WTC11 (cell line): ENCODE data around the gene P2RX1.

Experiments used
- ATF2 ChIP-seq: sonication (generic); formaldehyde crosslinking; IDR thresholded peaks from 2 replicates; pipeline ENCODE4 v1.8.1; 2022; ENCODE audit warnings: low read depth, missing genetic modification reagents, borderline replicate concordance
- E2F1 ChIP-seq: sonication (generic); formaldehyde crosslinking; IDR thresholded peaks from 2 replicates; pipeline ENCODE4 v1.8.0; 2022; ENCODE audit warnings: mild to moderate bottlenecking, missing genetic modification reagents
- ESRRA ChIP-seq: sonication (generic); formaldehyde crosslinking; IDR thresholded peaks from 2 replicates; pipeline ENCODE4 v1.8.1; 2022; ENCODE audit warnings: mild to moderate bottlenecking, missing genetic modification reagents, borderline replicate concordance
- ETV6 ChIP-seq: sonication (generic); formaldehyde crosslinking; IDR thresholded peaks from 2 replicates; pipeline ENCODE4 v1.8.1; 2022; ENCODE audit warnings: mild to moderate bottlenecking, missing genetic modification reagents
- GABPB1 ChIP-seq: sonication (generic); formaldehyde crosslinking; IDR thresholded peaks from 2 replicates; pipeline ENCODE4 v1.8.1; 2023; ENCODE audit warnings: mild to moderate bottlenecking, missing genetic modification reagents
- HMGXB4 ChIP-seq: sonication (generic); formaldehyde crosslinking; IDR thresholded peaks from 2 replicates; pipeline ENCODE4 v1.8.1; 2023; ENCODE audit warnings: mild to moderate bottlenecking, moderate library complexity, missing genetic modification reagents
- JUN ChIP-seq: sonication (generic); formaldehyde crosslinking; IDR thresholded peaks from 2 replicates; pipeline ENCODE4 v1.8.0; 2023; ENCODE audit warnings: mild to moderate bottlenecking, missing genetic modification reagents
- MAX ChIP-seq: sonication (generic); formaldehyde crosslinking; IDR thresholded peaks from 2 replicates; pipeline ENCODE4 v1.8.0; 2022; ENCODE audit warnings: mild to moderate bottlenecking, missing genetic modification reagents
- NR3C1 ChIP-seq: sonication (generic); formaldehyde crosslinking; conservative IDR thresholded peaks from 2 replicates; pipeline ENCODE4 v1.8.1; 2023; ENCODE audit warnings: low read depth, mild to moderate bottlenecking, missing genetic modification reagents
- RELA ChIP-seq: sonication (generic); formaldehyde crosslinking; IDR thresholded peaks from 2 replicates; pipeline ENCODE4 v1.8.1; 2022; ENCODE audit warnings: missing genetic modification reagents, mild to moderate bottlenecking, borderline replicate concordance
- TCF7 ChIP-seq: sonication (generic); formaldehyde crosslinking; IDR thresholded peaks from 2 replicates; pipeline ENCODE4 v1.8.0; 2022; ENCODE audit warnings: mild to moderate bottlenecking, low read depth, missing genetic modification reagents, moderate library complexity
- ZNF138 ChIP-seq: sonication (generic); formaldehyde crosslinking; conservative IDR thresholded peaks from 2 replicates; pipeline ENCODE4 v1.8.1; 2022; ENCODE audit warnings: mild to moderate bottlenecking, moderate library complexity, missing genetic modification reagents
- ZNF512 ChIP-seq: sonication (generic); formaldehyde crosslinking; IDR thresholded peaks from 2 replicates; pipeline ENCODE4 v1.8.1; 2022; ENCODE audit warnings: missing genetic modification reagents, borderline replicate concordance
- TF ChIP-seq, protein P1 (sequence below): fragments of 200-600 bp; IDR thresholded peaks from 2 replicates; pipeline ENCODE4 v1.8.0; 2022; ENCODE audit warnings: antibody characterized with exemption

DNA sequence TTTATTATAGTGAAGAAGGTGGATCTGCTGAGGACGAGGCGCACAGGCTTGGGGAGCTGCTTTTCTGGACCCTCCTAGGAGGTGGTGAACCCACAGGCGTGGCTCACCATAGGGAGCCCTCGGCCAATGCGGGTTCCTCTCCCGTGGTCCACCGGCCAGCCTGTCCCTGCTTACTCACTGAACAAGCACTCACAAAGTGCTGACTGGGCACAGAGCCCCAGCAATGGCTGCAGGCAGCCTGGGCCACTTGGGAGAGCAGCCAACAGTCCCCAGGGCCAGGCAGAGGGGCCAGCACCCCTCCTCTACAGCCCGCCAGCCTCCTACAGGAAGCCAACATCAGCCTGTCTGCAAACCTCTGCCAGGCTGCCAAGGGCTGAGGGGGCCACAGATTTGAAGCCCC lies 51.1 kb downstream of the P2RX1 start:
- TF ChIP-seq, protein P1, sequence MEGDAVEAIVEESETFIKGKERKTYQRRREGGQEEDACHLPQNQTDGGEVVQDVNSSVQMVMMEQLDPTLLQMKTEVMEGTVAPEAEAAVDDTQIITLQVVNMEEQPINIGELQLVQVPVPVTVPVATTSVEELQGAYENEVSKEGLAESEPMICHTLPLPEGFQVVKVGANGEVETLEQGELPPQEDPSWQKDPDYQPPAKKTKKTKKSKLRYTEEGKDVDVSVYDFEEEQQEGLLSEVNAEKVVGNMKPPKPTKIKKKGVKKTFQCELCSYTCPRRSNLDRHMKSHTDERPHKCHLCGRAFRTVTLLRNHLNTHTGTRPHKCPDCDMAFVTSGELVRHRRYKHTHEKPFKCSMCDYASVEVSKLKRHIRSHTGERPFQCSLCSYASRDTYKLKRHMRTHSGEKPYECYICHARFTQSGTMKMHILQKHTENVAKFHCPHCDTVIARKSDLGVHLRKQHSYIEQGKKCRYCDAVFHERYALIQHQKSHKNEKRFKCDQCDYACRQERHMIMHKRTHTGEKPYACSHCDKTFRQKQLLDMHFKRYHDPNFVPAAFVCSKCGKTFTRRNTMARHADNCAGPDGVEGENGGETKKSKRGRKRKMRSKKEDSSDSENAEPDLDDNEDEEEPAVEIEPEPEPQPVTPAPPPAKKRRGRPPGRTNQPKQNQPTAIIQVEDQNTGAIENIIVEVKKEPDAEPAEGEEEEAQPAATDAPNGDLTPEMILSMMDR = no peak
- TF ChIP-seq NR3C1 (CRISPR knock-in tag) (no peak), ESRRA (no peak), ETV6 (CRISPR knock-in tag) (no peak), RELA (CRISPR knock-in tag) (no peak), ATF2 (CRISPR knock-in tag) (no peak), HMGXB4 (CRISPR knock-in tag) (no peak), MAX (CRISPR knock-in tag) (no peak), E2F1 (CRISPR knock-in tag) (no peak), ZNF138 (CRISPR knock-in tag) (no peak), JUN (no peak), ZNF512 (CRISPR knock-in tag) (no peak), GABPB1 (CRISPR knock-in tag) (no peak), TCF7 (CRISPR knock-in tag) (no peak)
